Right atrium auricular region (tissue), 2 donors: ENCODE results near the gene TLCD2. TPM values are rescaled to one million over a fixed set of nuclear protein-coding genes. Genes with fewer than 3 reads are reported as not detected.
"Not testable (repeated sequence)": the region's sequence is repeated elsewhere in the genome, so short reads cannot be mapped to it uniquely, and the experiment has no call there.

Source experiments
- DNase-seq: peaks from one replicate; pipeline ENCODE4 v3.0.0-alpha.2; 2019; ENCODE audit warnings: low spot score
- H3K27ac ChIP-seq, 2 donors: fragments of 200-600 bp; sonication (generic); 1 replicate in 1 of 2; 2 replicates in 1 of 2; pipeline ENCODE4 v1.5.1; 2016 to 2019
- H3K27me3 ChIP-seq, 2 donors: fragments of 200-600 bp; sonication (generic); one replicate each; pipeline versions ENCODE4 v1.5.1 to v1.6.0; 2017 to 2019
- H3K36me3 ChIP-seq: fragments of 200-600 bp; sonication (generic); one replicate; pipeline ENCODE4 v1.5.1; 2016
- H3K4me1 ChIP-seq, 2 donors: fragments of 200-600 bp; sonication (generic); one replicate each; pipeline versions ENCODE4 v1.5.1 to v1.6.0; 2017 to 2019
- H3K4me3 ChIP-seq, 2 donors: fragments of 200-600 bp; sonication (generic); 1 replicate in 1 of 2; 2 replicates in 1 of 2; pipeline ENCODE4 v1.5.1; 2017 to 2019; ENCODE audit warnings: mild to moderate bottlenecking in 1 of 2, moderate library complexity in 1 of 2
- H3K9me3 ChIP-seq, 2 donors: fragments of 200-600 bp; sonication (generic); one replicate each; pipeline ENCODE4 v1.5.1; 2019
- CTCF ChIP-seq, 2 donors: fragments of 200-600 bp; sonication (generic); IDR thresholded peaks; one replicate each; pipeline ENCODE4 v1.5.1; 2019; ENCODE audit warnings: antibody characterized with exemption in 2 of 2
- total RNA-seq, 2 donors: library from RNA; depleted of rRNA; stranded (reverse); fragments of >200 nt; gene quantifications; one replicate each; pipeline ENCODE4 v1.1.0, GENCODE V29; 2016

Gene TLCD2
- total RNA-seq, 2 donors from 2014 or later: 1.1 to 3.7 TPM

GRCh38 chr17:1676401-1676800 is 33.8 kb downstream of the TLCD2 start:
- TF ChIP-seq CTCF (IDR thresholded peaks at IDR 0.05): no peak
- Histone ChIP-seq H3K36me3 (peaks cover 100% of the 10 kb centered on the region), H3K4me3 (no peak overlapping the region)

DNA sequence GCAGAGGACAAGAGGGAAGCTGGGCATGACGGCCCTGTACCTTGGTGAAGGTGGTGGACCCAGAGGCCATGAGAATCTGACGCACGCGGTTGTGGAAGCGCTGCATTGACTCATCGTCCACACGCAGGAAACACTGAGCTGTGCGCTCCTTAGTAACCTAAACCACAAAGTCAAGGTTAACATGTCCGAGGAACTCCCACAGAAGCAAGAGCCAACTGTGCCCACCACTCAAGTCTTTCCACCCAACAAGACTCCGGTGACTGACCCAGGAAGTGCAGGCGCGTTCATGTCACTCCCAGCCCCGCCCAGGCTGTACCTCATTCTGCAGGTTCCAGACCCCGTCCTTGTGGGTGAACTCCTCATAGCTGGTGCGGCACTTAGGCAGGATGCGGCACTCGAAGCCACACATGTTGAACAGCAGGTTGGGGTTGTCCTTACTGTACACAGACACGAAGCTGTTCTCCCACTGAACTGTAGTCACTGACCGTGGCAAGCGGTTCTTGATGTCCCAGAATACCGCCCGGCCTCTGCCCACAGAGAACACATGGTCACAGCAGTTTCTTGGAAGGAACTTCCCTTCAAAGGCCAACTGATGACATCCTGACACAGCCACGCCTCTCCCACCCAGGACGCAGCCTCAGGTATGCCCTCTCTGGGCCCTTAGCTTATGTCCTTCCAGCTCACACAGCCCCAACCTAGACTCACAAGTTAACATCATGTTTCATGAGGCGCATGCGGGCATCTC is 37.0 kb downstream of the TLCD2 start:
- Histone ChIP-seq H3K4me3 (no peak overlapping the region), H3K27ac (no peak overlapping the region), H3K9me3 (no peaks in the 10 kb centered on the region), H3K36me3 (peaks cover 89% of the 10 kb centered on the region), H3K27me3 (no peaks in the 10 kb centered on the region), H3K4me1 (peaks cover 0 to 11% of the 10 kb centered on the region in 2 donors)
- DNase-seq: no peak
- no peak for TF ChIP-seq CTCF (IDR thresholded peaks at IDR 0.05)

More at GRCh38 chr17:1676401-1676800, 33.8 kb downstream of the TLCD2 start:
- Histone ChIP-seq H3K27me3 (no peaks in the 10 kb centered on the region), H3K27ac (no peak overlapping the region), H3K4me1 (no peaks in the 10 kb centered on the region), H3K9me3 (no peaks in the 10 kb centered on the region)
- DNase-seq: no peak

DNA sequence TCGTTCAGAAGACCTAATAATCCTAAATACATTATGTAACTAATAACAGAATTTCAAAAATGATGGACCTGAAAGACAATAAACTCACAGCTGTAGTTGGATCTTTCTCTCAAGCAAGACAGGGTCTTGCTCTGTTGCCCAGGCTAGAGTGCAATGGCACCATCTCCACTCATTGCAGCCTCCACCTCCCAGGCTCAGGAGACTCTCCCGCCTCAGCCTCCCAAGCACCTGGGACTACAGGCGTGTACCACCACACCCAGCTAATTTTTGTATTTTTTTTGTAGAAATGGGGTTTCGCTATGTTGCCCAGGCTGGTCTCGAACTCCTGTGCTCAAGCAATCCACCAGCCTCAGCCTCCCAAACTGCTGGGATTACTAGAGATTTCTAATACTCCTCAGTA is 46.2 kb downstream of the TLCD2 start:
- not testable (repeated sequence) for H3K27me3 ChIP-seq, H3K9me3 ChIP-seq, DNase-seq, H3K4me1 ChIP-seq, H3K27ac ChIP-seq, H3K4me3 ChIP-seq
- H3K36me3 ChIP-seq: peaks cover 83% of the 10 kb centered on the region

DNA sequence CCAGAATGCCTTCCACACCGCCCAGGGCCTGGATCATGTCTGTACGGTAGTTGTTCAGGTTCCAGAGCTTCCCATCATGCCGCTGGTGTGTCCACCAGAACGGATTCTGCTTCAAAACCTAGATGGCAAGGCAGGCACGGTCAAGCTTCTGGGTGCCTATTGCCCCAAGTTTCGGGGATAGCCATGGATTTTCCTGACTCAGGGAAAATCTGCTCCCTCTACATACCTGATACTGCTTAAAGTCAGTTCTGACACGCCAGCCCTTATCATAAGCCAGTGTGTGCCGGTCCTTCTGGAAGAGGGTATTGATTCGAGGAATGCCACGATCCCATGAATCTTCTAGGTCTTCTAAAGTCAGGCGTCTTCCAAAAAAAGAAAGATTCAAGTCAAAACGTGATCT is 49.1 kb downstream of the TLCD2 start:
- H3K36me3 ChIP-seq: peaks cover 94% of the 10 kb centered on the region
- H3K27me3 ChIP-seq: no peaks in the 10 kb centered on the region
- H3K27ac ChIP-seq: no peak overlapping the region
- TF ChIP-seq CTCF (IDR thresholded peaks at IDR 0.05): no peak
- no peaks in the 10 kb centered on the region for H3K9me3 ChIP-seq
- no peaks in the 10 kb centered on the region for H3K4me1 ChIP-seq
- DNase-seq: no peak
- H3K4me3 ChIP-seq: no peak overlapping the region

DNA sequence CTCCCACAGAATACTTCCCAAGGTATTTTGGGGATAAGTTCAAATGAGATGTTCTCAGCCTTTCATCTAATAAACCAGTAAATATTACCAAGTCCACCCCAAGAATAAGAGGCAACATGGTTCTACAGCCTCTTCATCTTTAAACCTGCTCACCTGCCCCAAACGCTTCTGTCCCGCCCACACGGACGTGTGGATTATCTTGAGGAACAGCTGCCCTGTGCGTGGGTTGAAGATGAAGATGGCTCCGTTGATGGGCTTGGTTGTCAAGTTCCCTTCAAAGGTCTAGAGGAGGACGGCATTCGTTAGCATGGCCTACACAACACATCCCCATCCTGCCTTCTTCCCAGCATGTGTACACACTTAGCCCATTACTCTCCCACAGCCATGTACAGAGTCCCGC is 52.1 kb downstream of the TLCD2 start:
- Histone ChIP-seq H3K27me3 (no peaks in the 10 kb centered on the region), H3K27ac (no peak overlapping the region), H3K4me1 (no peaks in the 10 kb centered on the region), H3K36me3 (peaks cover 100% of the 10 kb centered on the region), H3K4me3 (no peak overlapping the region), H3K9me3 (no peaks in the 10 kb centered on the region)
- DNase-seq: no peak
- no peak for TF ChIP-seq CTCF (IDR thresholded peaks at IDR 0.05)

- no peak for DNase-seq
- no peak for TF ChIP-seq CTCF (IDR thresholded peaks at IDR 0.05)
- no peak overlapping the region for H3K27ac ChIP-seq
- H3K36me3 ChIP-seq: peaks cover 85% of the 10 kb centered on the region
- no peaks in the 10 kb centered on the region for H3K27me3 ChIP-seq
- peaks cover 0 to 13% of the 10 kb centered on the region in 2 donors for H3K4me1 ChIP-seq
- H3K4me3 ChIP-seq: no peak overlapping the region
- H3K9me3 ChIP-seq: no peaks in the 10 kb centered on the region
Measured at GRCh38 chr17:1653735-1654134, 56.4 kb downstream of the TLCD2 start.

- not testable (repeated sequence) for H3K27me3 ChIP-seq, DNase-seq, H3K9me3 ChIP-seq, H3K4me3 ChIP-seq, H3K27ac ChIP-seq
- H3K36me3 ChIP-seq: peaks cover 76% of the 10 kb centered on the region
- peaks cover 0 to 21% of the 10 kb centered on the region in 2 donors for H3K4me1 ChIP-seq
Measured at GRCh38 chr17:1652794-1653193, 57.4 kb downstream of the TLCD2 start.
